Activated T-cell treated with anti-CD3 and anti-CD28 coated beads, Interleukin-2, amount 50 U/mL, for 72 hours (primary cell): ENCODE data around the gene TCERG1L. TPM values are rescaled to one million over a fixed set of nuclear protein-coding genes. Genes with fewer than 3 reads are reported as not detected.
A peak's percentile ranks its signal among the peaks of the same experiment; 100 is the strongest.

Experiments
- ATAC-seq, 2 donors: fragments of 150-1000 bp; cut with Tn5 transposase; replicated peaks in 1 of 2; 2 replicates each; pipeline ENCODE4 v1.10.0; 2021; ENCODE audit warnings: moderate library complexity in 2 of 2, mild to moderate bottlenecking in 1 of 2
- DNase-seq, 2 donors: peaks; one replicate each; pipeline ENCODE4 v3.0.0; 2021 to 2022; ENCODE audit warnings: mixed read lengths in 1 of 2
- H3K27ac Mint-ChIP-seq: one replicate; pipeline ENCODE4 v1.8.0; 2022; ENCODE audit warnings: mild to moderate bottlenecking, moderate library complexity, mixed read lengths
- H3K27me3 Mint-ChIP-seq: one replicate; pipeline ENCODE4 v1.8.0; 2022; ENCODE audit warnings: low read depth, mixed read lengths
- H3K36me3 Mint-ChIP-seq, 2 donors: one replicate each; pipeline ENCODE4 v1.8.0; 2022; ENCODE audit warnings: mixed read lengths in 2 of 2, mild to moderate bottlenecking in 1 of 2; ENCODE audit not compliant: insufficient read depth in 2 of 2
- H3K4me1 Mint-ChIP-seq: one replicate; pipeline ENCODE4 v1.8.0; 2022; ENCODE audit warnings: low read depth, mixed read lengths
- H3K4me3 Mint-ChIP-seq, 2 donors: one replicate each; pipeline ENCODE4 v1.8.0; 2022; ENCODE audit warnings: mild to moderate bottlenecking in 2 of 2, mixed read lengths in 2 of 2, moderate library complexity in 2 of 2
- H3K9me3 Mint-ChIP-seq, 2 donors: one replicate each; pipeline ENCODE4 v1.8.0; 2022; ENCODE audit warnings: mixed read lengths in 2 of 2
- total RNA-seq, 2 donors: library from RNA; stranded (reverse); gene quantifications; one replicate each; pipeline ENCODE4 v1.2.3, GENCODE V29; 2022

TCERG1L gene
- total RNA-seq, 2 donors from 2014 or later = 0.09 TPM; not detected in 1

DNA sequence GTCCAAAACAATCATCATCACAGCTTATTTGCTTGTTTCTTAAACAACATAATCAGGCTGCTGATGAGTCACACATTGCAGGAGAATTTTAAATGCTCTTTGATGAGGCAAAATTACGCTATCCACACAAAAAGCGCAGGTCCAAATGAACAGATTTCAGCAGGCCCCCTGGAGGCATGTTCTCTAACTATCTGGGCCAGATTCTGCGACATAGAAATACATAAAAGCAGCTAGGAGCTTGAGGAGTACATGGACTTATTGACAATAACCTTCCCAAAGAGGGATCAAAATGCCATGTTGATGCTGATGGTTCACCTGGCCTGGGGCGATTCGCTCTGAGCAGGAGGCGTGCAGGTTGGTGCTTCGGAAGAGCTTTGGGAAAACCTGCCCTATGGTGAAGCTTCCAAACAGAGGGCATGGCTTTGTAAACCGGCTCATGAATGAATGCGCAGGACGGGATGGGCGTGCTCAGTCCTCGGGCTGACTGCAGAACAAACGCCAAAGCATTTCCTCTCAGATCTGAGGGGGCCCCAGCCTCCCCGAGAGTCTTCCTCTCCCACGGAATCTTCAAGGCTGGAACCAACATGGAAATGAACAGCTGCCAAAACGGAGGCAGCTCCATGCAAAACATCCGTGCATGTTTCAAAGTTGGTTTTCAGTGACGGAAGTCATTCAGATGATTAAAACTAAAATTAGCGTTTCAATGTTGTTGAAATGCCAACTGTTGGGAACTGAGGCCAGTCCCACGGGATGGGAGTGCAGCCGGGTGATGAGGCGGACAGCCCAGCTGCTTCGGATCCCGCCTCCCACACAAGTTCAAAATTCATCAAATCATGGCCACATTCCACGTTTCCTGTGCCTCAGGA is 179.6 kb downstream of the TCERG1L start:
- DNase-seq (no peak), ATAC-seq (no peak)
- H3K4me1 Mint-ChIP-seq = no peaks in the 10 kb centered on the region

GRCh38 chr10:131130025-131130424 is 181.5 kb downstream of the TCERG1L start:
- H3K9me3 Mint-ChIP-seq = no peaks in the 10 kb centered on the region
- no peaks in the 10 kb centered on the region for H3K27me3 Mint-ChIP-seq
- no peaks in the 10 kb centered on the region for H3K4me1 Mint-ChIP-seq
- no peak overlapping the region for H3K4me3 Mint-ChIP-seq
- DNase-seq = no peak
- no peak overlapping the region for H3K27ac Mint-ChIP-seq
- ATAC-seq = no peak
- H3K36me3 Mint-ChIP-seq = no peaks in the 10 kb centered on the region

More for the DNA sequence above, 179.6 kb downstream of the TCERG1L start:
- Mint-ChIP-seq H3K36me3 (no peaks in the 10 kb centered on the region), H3K27me3 (no peaks in the 10 kb centered on the region), H3K27ac (no peak overlapping the region), H3K4me3 (no peak overlapping the region), H3K9me3 (no peaks in the 10 kb centered on the region)

DNA sequence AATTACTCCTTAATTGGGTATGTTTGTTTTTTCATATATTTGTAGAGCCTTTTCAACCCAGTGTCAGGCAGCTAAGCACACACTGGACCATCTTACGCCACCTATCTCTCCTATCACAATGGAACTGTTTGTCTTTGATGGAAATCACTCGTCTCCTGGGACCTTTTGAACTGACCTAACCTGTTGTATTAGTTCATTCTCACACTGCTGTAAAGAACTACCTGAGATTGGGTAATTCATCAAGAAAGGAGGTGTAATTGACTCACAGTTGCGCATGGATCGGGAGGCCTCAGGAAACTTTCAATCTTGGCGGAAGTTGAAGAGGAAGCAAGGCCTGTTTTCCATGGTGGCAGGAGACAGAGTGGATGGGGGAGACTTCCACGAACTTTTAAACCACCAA is 182.0 kb downstream of the TCERG1L start:
- H3K27ac Mint-ChIP-seq = no peak overlapping the region
- no peak for DNase-seq
- H3K4me3 Mint-ChIP-seq = no peak overlapping the region
- H3K9me3 Mint-ChIP-seq = no peaks in the 10 kb centered on the region
- no peak for ATAC-seq
- H3K36me3 Mint-ChIP-seq = no peaks in the 10 kb centered on the region
- H3K27me3 Mint-ChIP-seq = no peaks in the 10 kb centered on the region
- no peaks in the 10 kb centered on the region for H3K4me1 Mint-ChIP-seq

DNA sequence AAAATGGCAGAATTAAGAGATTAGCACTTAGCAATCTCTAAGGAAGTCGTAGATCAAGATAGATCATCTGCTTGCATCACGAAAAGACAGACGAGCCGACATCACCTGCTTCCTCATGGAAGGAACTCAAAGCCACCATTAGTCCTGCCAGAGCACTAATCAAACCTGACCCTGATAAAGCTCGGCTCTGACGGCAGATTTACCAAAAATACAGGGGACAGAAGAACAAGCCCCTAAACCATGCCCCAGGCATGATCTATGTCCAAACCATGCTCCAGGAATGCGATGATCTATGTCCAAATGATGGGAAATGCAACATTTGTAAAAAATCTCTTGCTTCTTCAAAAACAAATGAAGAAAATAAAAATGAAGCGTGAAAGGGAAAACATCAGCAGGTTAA is 182.8 kb downstream of the TCERG1L start:
- no peaks in the 10 kb centered on the region for H3K27me3 Mint-ChIP-seq
- no peaks in the 10 kb centered on the region for H3K9me3 Mint-ChIP-seq

GRCh38 chr10:131127610-131128009 is 183.9 kb downstream of the TCERG1L start:
- H3K27me3 Mint-ChIP-seq = no peaks in the 10 kb centered on the region
- H3K27ac Mint-ChIP-seq = no peak overlapping the region
- no peaks in the 10 kb centered on the region for H3K9me3 Mint-ChIP-seq
- H3K4me1 Mint-ChIP-seq = no peaks in the 10 kb centered on the region
- H3K4me3 Mint-ChIP-seq = no peak overlapping the region
- peak in 1 of 2 donors; percentile 24 for ATAC-seq
- H3K36me3 Mint-ChIP-seq = no peaks in the 10 kb centered on the region
- peak in 1 of 2 donors; percentile 14 for DNase-seq

More for the DNA sequence above, 182.8 kb downstream of the TCERG1L start:
- no peaks in the 10 kb centered on the region for H3K36me3 Mint-ChIP-seq
- H3K4me3 Mint-ChIP-seq = no peak overlapping the region
- H3K4me1 Mint-ChIP-seq = no peaks in the 10 kb centered on the region
- no peak overlapping the region for H3K27ac Mint-ChIP-seq
- ATAC-seq = no peak
- no peak for DNase-seq

GRCh38 chr10:131127138-131127589 is 184.4 kb downstream of the TCERG1L start:
- no peaks in the 10 kb centered on the region for H3K9me3 Mint-ChIP-seq
- H3K27me3 Mint-ChIP-seq = no peaks in the 10 kb centered on the region
- no peaks in the 10 kb centered on the region for H3K36me3 Mint-ChIP-seq
- no peak overlapping the region for H3K4me3 Mint-ChIP-seq
- DNase-seq (no peak), ATAC-seq (no peak)
- no peak overlapping the region for H3K27ac Mint-ChIP-seq
- H3K4me1 Mint-ChIP-seq = no peaks in the 10 kb centered on the region

GRCh38 chr10:131126321-131127137 is 185.0 kb downstream of the TCERG1L start:
- no peak for ATAC-seq
- H3K4me3 Mint-ChIP-seq = no peak overlapping the region
- no peaks in the 10 kb centered on the region for H3K27me3 Mint-ChIP-seq
- DNase-seq = no peak
- no peak overlapping the region for H3K27ac Mint-ChIP-seq
- no peaks in the 10 kb centered on the region for H3K4me1 Mint-ChIP-seq
- no peaks in the 10 kb centered on the region for H3K9me3 Mint-ChIP-seq
- no peaks in the 10 kb centered on the region for H3K36me3 Mint-ChIP-seq

DNA sequence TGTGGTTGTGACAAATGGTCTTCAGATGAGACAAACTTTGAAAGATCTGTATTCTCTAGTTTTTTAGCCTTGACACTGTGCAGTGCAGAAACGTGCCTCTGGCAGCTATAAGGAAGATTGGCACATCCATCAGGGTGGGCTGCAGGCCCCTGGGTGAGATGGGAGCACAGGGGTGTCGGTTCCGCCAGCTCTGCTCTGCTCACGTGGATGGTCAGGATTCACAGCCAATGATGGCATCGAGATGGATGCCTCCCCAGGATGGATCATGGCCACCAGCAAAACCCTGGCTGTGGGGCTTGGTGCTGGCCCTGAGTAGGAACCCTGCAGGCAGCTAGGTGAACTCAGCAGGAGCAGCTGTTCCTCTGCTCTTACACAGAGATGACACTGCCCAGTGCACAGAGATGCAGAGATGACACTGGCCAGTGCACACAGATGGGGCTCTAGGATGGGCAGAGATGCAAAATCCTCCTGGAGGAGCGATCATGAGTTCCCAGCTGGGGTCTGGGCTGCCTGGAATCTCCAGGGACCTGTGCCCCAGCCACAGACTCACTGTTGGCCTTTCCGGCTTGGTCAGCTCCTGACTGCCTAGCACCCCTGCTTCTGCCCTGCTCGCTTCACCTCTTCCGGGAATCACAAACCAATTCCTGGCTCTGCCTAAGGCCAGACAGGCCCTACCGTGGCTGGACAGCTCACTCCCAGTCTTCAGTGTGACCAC is 185.9 kb downstream of the TCERG1L start:
- no peak for DNase-seq
- Mint-ChIP-seq H3K4me3 (no peak overlapping the region), H3K4me1 (no peaks in the 10 kb centered on the region), H3K27ac (no peak overlapping the region), H3K27me3 (no peaks in the 10 kb centered on the region), H3K36me3 (no peaks in the 10 kb centered on the region), H3K9me3 (no peaks in the 10 kb centered on the region)
- ATAC-seq = no peak

GRCh38 chr10:131124945-131125344 is 186.6 kb downstream of the TCERG1L start:
- no peak for DNase-seq
- no peak overlapping the region for H3K4me3 Mint-ChIP-seq
- H3K27ac Mint-ChIP-seq = no peak overlapping the region
- H3K4me1 Mint-ChIP-seq = no peaks in the 10 kb centered on the region
- H3K36me3 Mint-ChIP-seq = no peaks in the 10 kb centered on the region
- ATAC-seq = no peak
- H3K27me3 Mint-ChIP-seq = no peaks in the 10 kb centered on the region
- no peaks in the 10 kb centered on the region for H3K9me3 Mint-ChIP-seq

DNA sequence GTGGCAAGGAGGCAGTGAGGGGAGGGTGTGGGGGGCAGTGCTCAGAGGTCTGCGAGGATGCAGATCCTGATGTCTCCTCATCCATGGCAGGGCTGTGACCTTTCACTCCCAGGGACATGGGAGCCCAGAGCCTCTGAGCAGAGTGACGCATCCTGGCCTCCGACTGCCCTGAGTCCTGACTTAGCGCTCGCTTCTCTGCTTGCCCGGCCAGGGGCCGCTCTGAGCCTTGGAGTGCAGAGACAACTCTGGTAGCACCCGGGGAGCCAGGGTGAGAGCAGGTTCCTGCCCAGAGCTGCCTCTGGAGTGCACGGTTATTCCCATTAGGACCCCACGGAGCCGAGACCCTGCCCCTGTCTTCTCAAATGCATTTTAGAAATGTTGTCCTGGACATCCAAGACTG is 188.0 kb downstream of the TCERG1L start:
- no peak for ATAC-seq
- no peaks in the 10 kb centered on the region for H3K36me3 Mint-ChIP-seq
- no peaks in the 10 kb centered on the region for H3K27me3 Mint-ChIP-seq
- no peak overlapping the region for H3K27ac Mint-ChIP-seq
- H3K9me3 Mint-ChIP-seq = no peaks in the 10 kb centered on the region
- H3K4me1 Mint-ChIP-seq = no peaks in the 10 kb centered on the region
- no peak for DNase-seq
- no peak overlapping the region for H3K4me3 Mint-ChIP-seq

GRCh38 chr10:131121511-131122035 is 189.9 kb downstream of the TCERG1L start:
- Mint-ChIP-seq H3K27ac (no peak overlapping the region), H3K9me3 (no peaks in the 10 kb centered on the region), H3K4me3 (no peak overlapping the region), H3K36me3 (no peaks in the 10 kb centered on the region), H3K4me1 (no peaks in the 10 kb centered on the region), H3K27me3 (no peaks in the 10 kb centered on the region)
- DNase-seq (no peak), ATAC-seq (no peak)

DNA sequence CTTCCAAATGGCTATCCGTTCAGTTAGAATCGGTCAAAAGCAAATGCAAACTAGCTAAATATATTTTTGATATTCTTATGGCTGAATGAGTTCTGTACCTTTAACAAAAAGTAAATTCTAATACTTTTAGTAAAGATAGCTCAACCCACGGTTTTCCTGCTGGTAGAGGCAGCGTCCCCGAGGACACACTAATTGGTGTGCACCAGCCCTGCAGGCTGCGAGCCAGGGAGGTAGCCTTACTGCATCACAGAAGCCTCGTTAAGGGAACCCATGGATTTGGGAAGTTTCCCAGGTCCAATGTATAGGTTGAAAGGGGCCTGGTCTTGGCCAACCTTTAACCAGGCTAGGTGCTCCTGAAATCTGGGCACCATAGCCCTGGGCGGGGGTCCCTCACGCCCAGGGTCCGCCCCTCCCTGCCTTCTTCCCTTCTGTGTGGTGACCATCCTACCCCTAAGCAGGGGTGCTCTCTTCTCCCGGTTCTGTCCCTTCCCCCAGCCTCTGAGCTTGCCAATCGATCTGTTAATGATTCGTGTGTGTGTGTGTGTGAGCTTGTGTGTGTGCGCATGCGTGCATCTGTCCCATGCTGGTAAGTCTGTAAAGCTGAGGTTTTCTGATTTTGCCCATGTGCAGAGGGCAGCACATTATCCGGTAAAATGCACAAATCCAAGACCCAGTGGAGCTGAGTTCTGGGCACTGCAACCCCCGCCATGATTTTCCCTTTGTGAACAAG is 191.7 kb downstream of the TCERG1L start:
- no peaks in the 10 kb centered on the region for H3K4me1 Mint-ChIP-seq

More for the DNA sequence above, 191.7 kb downstream of the TCERG1L start:
- Mint-ChIP-seq H3K4me3 (no peak overlapping the region), H3K36me3 (no peaks in the 10 kb centered on the region), H3K27ac (no peak overlapping the region), H3K27me3 (no peaks in the 10 kb centered on the region), H3K9me3 (no peaks in the 10 kb centered on the region)
- ATAC-seq (no peak), DNase-seq (no peak)
